ENCODE results near the gene USP32. TPM values are rescaled to one million over a fixed set of nuclear protein-coding genes. Genes with fewer than 3 reads are reported as not detected.
"Not testable (repeated sequence)": the region's sequence is repeated elsewhere in the genome, so short reads cannot be mapped to it uniquely, and the experiment has no call there.

Gene USP32
- total and polyA plus RNA-seq, 2 of the 8 experiments (the other 6 are each of a cell fraction or from before 2014, with no cell fraction given) = 29.6 to 112 TPM

DNA sequence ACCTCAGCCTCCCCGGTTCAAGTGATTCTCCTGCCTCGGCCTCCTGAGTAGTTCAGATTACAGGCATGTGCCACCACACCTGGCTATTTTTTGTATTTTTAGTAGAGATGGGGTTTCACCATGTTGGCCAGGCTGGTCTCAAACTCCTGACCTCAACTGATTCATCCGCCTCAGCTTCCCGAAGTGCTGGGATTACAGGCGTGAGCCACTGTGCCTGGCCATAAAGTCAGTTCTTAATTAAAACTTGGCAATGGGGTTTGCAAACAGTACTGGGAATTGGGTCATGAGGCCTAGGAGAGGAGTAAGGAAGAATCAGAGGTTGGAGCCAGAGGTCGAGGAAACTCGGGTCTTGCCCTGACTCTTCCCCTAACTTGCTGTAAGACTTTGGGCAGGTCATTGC is 38.6 kb upstream of the USP32 start:
- H3K36me3 ChIP-seq (ENCODE audit: control insufficient read depth in 2 of 4, insufficient read depth in 4 of 4, low read length in 3 of 4); H3K23ac ChIP-seq (ENCODE audit: insufficient read length); H2BK120ac ChIP-seq (replicated peaks; ENCODE audit: low read depth, low read length); H3K79me2 ChIP-seq (ENCODE audit: control insufficient read depth in 1 of 2, insufficient read depth in 2 of 2, low read length in 2 of 2); H2BK15ac ChIP-seq (ENCODE audit: low read length); H3K14ac ChIP-seq (ENCODE audit: insufficient read length); H3K9me3 ChIP-seq (ENCODE audit: insufficient read depth in 2 of 2, low read depth in 1 of 2, low read length in 1 of 2); H3K79me1 ChIP-seq (ENCODE audit: low read depth, low read length); H3K4ac ChIP-seq (replicated peaks; ENCODE audit: insufficient read length, low read depth, low read length); H4K91ac ChIP-seq (replicated peaks; ENCODE audit: insufficient read length, low read length); H4K5ac ChIP-seq (ENCODE audit: insufficient read length, low read depth, low read length); H4K8ac ChIP-seq (ENCODE audit: extremely low read depth, insufficient read depth, low read length); H2BK12ac ChIP-seq (ENCODE audit: low read depth, low read length); H2BK20ac ChIP-seq (ENCODE audit: low read length); H4K20me1 ChIP-seq (replicated peaks in 1 of 2; ENCODE audit: control insufficient read depth in 1 of 2, insufficient read depth in 2 of 2, low read length in 2 of 2); DNase-seq (ENCODE audit: low read depth in 1 of 2, low spot score in 2 of 2); FAIRE-seq; H3K18ac ChIP-seq (ENCODE audit: extremely low read depth, low read length); H3K56ac ChIP-seq (replicated peaks; ENCODE audit: insufficient read length, low read depth, low read length); H3K23me2 ChIP-seq (ENCODE audit: low read depth, low read length); H3K9ac ChIP-seq (replicated peaks in 1 of 4; ENCODE audit: extremely low read depth in 1 of 4, low read depth in 3 of 4, low read length in 3 of 4); H3K4me1 ChIP-seq (replicated peaks in 1 of 4; ENCODE audit: control insufficient read depth in 3 of 4, insufficient read depth in 4 of 4, low read length in 3 of 4); H2AK5ac ChIP-seq (ENCODE audit: low read depth, low read length); H3K27me3 ChIP-seq (replicated peaks in 1 of 4; ENCODE audit: control insufficient read depth in 3 of 4, extremely low read depth in 1 of 4, insufficient read depth in 3 of 4, low read length in 3 of 4); H2AFZ ChIP-seq (ENCODE audit: low read length); H3K27ac ChIP-seq (ENCODE audit: low read depth, low read length); H2BK5ac ChIP-seq (ENCODE audit: low read depth, low read length); CTCF ChIA-PET (ENCODE audit: partially characterized antibody); H3K4me3 ChIP-seq (ENCODE audit: extremely low read depth in 1 of 4, insufficient read depth in 2 of 4, low read depth in 3 of 4, low read length in 4 of 4); H3K4me2 ChIP-seq (ENCODE audit: insufficient read depth in 1 of 2, low read depth in 2 of 2, low read length in 2 of 2): not testable (repeated sequence)
- POLR2A ChIA-PET (ENCODE audit: partially characterized antibody) = interaction anchor here (0.7 kb wide), 1 partner anchor 127 kb away, joined by 3 read pairs; no protein-coding TSS in a partner anchor
- 92% methylated on average over 7 of the region's 7 CpGs; no CpG with 5 or more reads in 1 of the 2 experiments for WGBS, 2 experiments (ENCODE audit: extremely low coverage in 1 of 2, insufficient coverage in 1 of 2, insufficient read length in 1 of 2, insufficient replicate concordance in 2 of 2, low coverage in 1 of 2, low lambda C conversion rate in 2 of 2, missing lambda C conversion rate in 1 of 2)

DNA sequence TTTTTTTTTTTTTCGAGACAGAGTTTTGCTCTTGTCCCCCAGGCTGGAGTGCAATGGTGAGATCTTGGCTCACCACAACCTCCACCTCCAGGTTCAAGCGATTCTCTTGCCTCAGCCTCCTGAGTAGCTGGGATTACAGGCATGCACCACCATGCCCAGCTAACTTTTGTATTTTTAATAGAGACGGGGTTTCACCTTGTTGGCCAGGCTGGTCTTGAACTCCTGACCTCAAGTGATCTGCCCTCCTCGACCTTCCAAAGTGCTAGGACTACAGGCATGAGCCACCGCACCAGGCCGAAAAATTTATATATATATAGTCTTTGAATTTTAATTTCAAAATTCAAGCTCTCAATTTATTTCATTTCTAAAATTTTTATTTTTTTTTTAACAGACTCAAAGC is 36.6 kb upstream of the USP32 start:
- not testable (repeated sequence) for H2AK5ac ChIP-seq (ENCODE audit: low read depth, low read length); H3K4me3 ChIP-seq (ENCODE audit: extremely low read depth in 1 of 4, insufficient read depth in 2 of 4, low read depth in 3 of 4, low read length in 4 of 4); H3K9ac ChIP-seq (replicated peaks in 1 of 4; ENCODE audit: extremely low read depth in 1 of 4, low read depth in 3 of 4, low read length in 3 of 4); H3K79me2 ChIP-seq (ENCODE audit: control insufficient read depth in 1 of 2, insufficient read depth in 2 of 2, low read length in 2 of 2); H3K9me3 ChIP-seq (ENCODE audit: insufficient read depth in 2 of 2, low read depth in 1 of 2, low read length in 1 of 2); H3K14ac ChIP-seq (ENCODE audit: insufficient read length); H4K5ac ChIP-seq (ENCODE audit: insufficient read length, low read depth, low read length); H3K18ac ChIP-seq (ENCODE audit: extremely low read depth, low read length); H4K91ac ChIP-seq (replicated peaks; ENCODE audit: insufficient read length, low read length); H3K36me3 ChIP-seq (ENCODE audit: control insufficient read depth in 2 of 4, insufficient read depth in 4 of 4, low read length in 3 of 4); H2BK20ac ChIP-seq (ENCODE audit: low read length); H3K23me2 ChIP-seq (ENCODE audit: low read depth, low read length); H3K4ac ChIP-seq (replicated peaks; ENCODE audit: insufficient read length, low read depth, low read length); DNase-seq (ENCODE audit: low read depth in 1 of 2, low spot score in 2 of 2); H2BK15ac ChIP-seq (ENCODE audit: low read length); H3K56ac ChIP-seq (replicated peaks; ENCODE audit: insufficient read length, low read depth, low read length); H2BK12ac ChIP-seq (ENCODE audit: low read depth, low read length); H3K4me1 ChIP-seq (replicated peaks in 1 of 4; ENCODE audit: control insufficient read depth in 3 of 4, insufficient read depth in 4 of 4, low read length in 3 of 4); H3K4me2 ChIP-seq (ENCODE audit: insufficient read depth in 1 of 2, low read depth in 2 of 2, low read length in 2 of 2); H3K27ac ChIP-seq (ENCODE audit: low read depth, low read length); H4K20me1 ChIP-seq (replicated peaks in 1 of 2; ENCODE audit: control insufficient read depth in 1 of 2, insufficient read depth in 2 of 2, low read length in 2 of 2); H4K8ac ChIP-seq (ENCODE audit: extremely low read depth, insufficient read depth, low read length); H2BK120ac ChIP-seq (replicated peaks; ENCODE audit: low read depth, low read length); H3K79me1 ChIP-seq (ENCODE audit: low read depth, low read length); H3K27me3 ChIP-seq (replicated peaks in 1 of 4; ENCODE audit: control insufficient read depth in 3 of 4, extremely low read depth in 1 of 4, insufficient read depth in 3 of 4, low read length in 3 of 4); FAIRE-seq; H3K23ac ChIP-seq (ENCODE audit: insufficient read length); H2AFZ ChIP-seq (ENCODE audit: low read length); H2BK5ac ChIP-seq (ENCODE audit: low read depth, low read length)
- POLR2A ChIA-PET (ENCODE audit: partially characterized antibody) = interaction anchor here (0.6 kb wide), 1 partner anchor 169 kb away, joined by 3 read pairs; no protein-coding TSS in a partner anchor
- CTCF ChIA-PET (ENCODE audit: partially characterized antibody) = interaction anchor here (0.7 to 1.7 kb wide), 3 partner anchors 141 to 158 kb away, joined by 4 to 5 read pairs (median 5); no protein-coding TSS in a partner anchor
- WGBS, 2 experiments (ENCODE audit: extremely low coverage in 1 of 2, insufficient coverage in 1 of 2, insufficient read length in 1 of 2, insufficient replicate concordance in 2 of 2, low coverage in 1 of 2, low lambda C conversion rate in 2 of 2, missing lambda C conversion rate in 1 of 2) = 95% methylated on average over 5 of the region's 6 CpGs; no CpG with 5 or more reads in 1 of the 2 experiments
